Neural progenitor cell (in vitro differentiated cells): ENCODE data around the gene SELENOH.

Source experiments
- CTCF ChIP-seq: fragments of 200-600 bp; sonication (generic); IDR thresholded peaks from 2 replicates; pipeline ENCODE4 v1.5.1; 2017; ENCODE audit warnings: antibody characterized with exemption, mild to moderate bottlenecking
- EZH2 ChIP-seq: fragments of 200-600 bp; sonication (generic); IDR thresholded peaks from 2 replicates; pipeline ENCODE4 v1.6.1; 2017; ENCODE audit warnings: antibody characterized with exemption, mild to moderate bottlenecking, moderate library complexity
- EZH2phosphoT487 ChIP-seq: fragments of 200-600 bp; sonication (generic); IDR thresholded peaks from 2 replicates; pipeline ENCODE4 v1.6.1; 2017; ENCODE audit warnings: antibody characterized with exemption

- TF ChIP-seq CTCF (peak; percentile 63), EZH2phosphoT487 (no peak), EZH2 (no peak)
These were observed 10.5 kb downstream of the SELENOH start, which contains the start of gene BTBD18 for GRCh38 chr11:57751676-57752253.
